H1 (cell line): ENCODE results near the gene BICD1. TPM values are rescaled to one million over a fixed set of nuclear protein-coding genes. Genes with fewer than 3 reads are reported as not detected.
"Not testable (repeated sequence)": the region's sequence is repeated elsewhere in the genome, so short reads cannot be mapped to it uniquely, and the experiment has no call there.

ENCODE experiments used
- CTCF ChIA-PET: fragments of 300-600 bp; sonication (Branson Sonifier 250); formaldehyde crosslinking; loops from one replicate; lab custom pipeline; 2021; ENCODE audit not compliant: partially characterized antibody; lab: Charles Lee
- POLR2A ChIA-PET: fragments of 300-600 bp; sonication (Branson Sonifier 250); formaldehyde crosslinking; loops from one replicate; lab custom pipeline; 2021; ENCODE audit warnings: inconsistent platforms; ENCODE audit not compliant: partially characterized antibody; lab: Charles Lee
- DNase-seq, 2 experiments: peaks; one replicate each; pipeline versions ENCODE4 v3.0.0 to v3.0.0-alpha.2; 2010 to 2022; ENCODE audit warnings: low spot score in 2 of 2, low read depth in 1 of 2, mixed read lengths in 1 of 2
- FAIRE-seq: peaks from 2 replicates; lab custom pipeline; 2011; peaks lifted over from hg19 to GRCh38; lab: Jason Lieb, UNC
- H2AFZ ChIP-seq: 2 replicates; pipeline ENCODE4 v1.8.1; 2012; ENCODE audit warnings: low read length, inconsistent platforms
- H2AK5ac ChIP-seq: 2 replicates; pipeline ENCODE4 v1.6.1; 2013; ENCODE audit warnings: low read depth, low read length
- H2BK120ac ChIP-seq: replicated peaks from 2 replicates; pipeline ENCODE3; 2013; ENCODE audit warnings: low read depth, low read length, inconsistent platforms
- H2BK12ac ChIP-seq: 2 replicates; pipeline ENCODE4 v1.6.1; 2013; ENCODE audit warnings: low read depth, low read length
- H2BK15ac ChIP-seq: 2 replicates; pipeline ENCODE4 v1.6.1; 2013; ENCODE audit warnings: low read length
- H2BK20ac ChIP-seq: 2 replicates; pipeline ENCODE4 v1.6.1; 2013; ENCODE audit warnings: low read length
- H2BK5ac ChIP-seq: 2 replicates; pipeline ENCODE4 v1.6.1; 2013; ENCODE audit warnings: low read depth, low read length
- H3K14ac ChIP-seq: 2 replicates; pipeline ENCODE4 v1.6.1; 2013; ENCODE audit warnings: inconsistent platforms; ENCODE audit not compliant: insufficient read length
- H3K18ac ChIP-seq: 2 replicates; pipeline ENCODE4 v1.6.1; 2013; ENCODE audit warnings: low read length; ENCODE audit errors: extremely low read depth
- H3K23ac ChIP-seq: 2 replicates; pipeline ENCODE4 v1.6.1; 2013; ENCODE audit warnings: inconsistent platforms; ENCODE audit not compliant: insufficient read length
- H3K23me2 ChIP-seq: 2 replicates; pipeline ENCODE4 v1.6.1; 2013; ENCODE audit warnings: low read depth, low read length
- H3K27ac ChIP-seq: 2 replicates; pipeline ENCODE4 v1.6.1; 2011; ENCODE audit warnings: low read depth, low read length, inconsistent platforms
- H3K27me3 ChIP-seq, 4 experiments: replicated peaks in 1 of 4; 1 replicate in 1 of 4; 2 replicates in 3 of 4; pipeline versions ENCODE4 v1.6.1 to v1.8.1; 2011 to 2013; ENCODE audit warnings: low read length in 3 of 4, mild to moderate bottlenecking in 3 of 4, inconsistent platforms in 2 of 4, mixed read lengths in 2 of 4, moderate library complexity in 1 of 4; ENCODE audit not compliant: control insufficient read depth in 3 of 4, insufficient read depth in 3 of 4; ENCODE audit errors: extremely low read depth in 1 of 4
- H3K36me3 ChIP-seq, 4 experiments: 2 replicates each; pipeline versions ENCODE4 v1.6.1 to v1.8.1; 2011 to 2013; ENCODE audit warnings: mild to moderate bottlenecking in 4 of 4, low read length in 3 of 4, moderate library complexity in 2 of 4, control low read depth in 1 of 4, inconsistent platforms in 1 of 4; ENCODE audit not compliant: insufficient read depth in 4 of 4, control insufficient read depth in 2 of 4
- H3K4ac ChIP-seq: replicated peaks from 2 replicates; pipeline ENCODE3; 2013; ENCODE audit warnings: low read length, low read depth, mixed read lengths, inconsistent platforms; ENCODE audit not compliant: insufficient read length
- H3K4me1 ChIP-seq, 4 experiments: replicated peaks in 1 of 4; 1 replicate in 1 of 4; 2 replicates in 3 of 4; pipeline versions ENCODE4 v1.6.1 to v1.8.1; 2011 to 2013; ENCODE audit warnings: low read length in 3 of 4, inconsistent platforms in 2 of 4, mixed read lengths in 1 of 4; ENCODE audit not compliant: insufficient read depth in 4 of 4, control insufficient read depth in 3 of 4
- H3K4me2 ChIP-seq, 2 experiments: 2 replicates each; pipeline versions ENCODE4 v1.6.1 to v1.8.1; 2011 to 2013; ENCODE audit warnings: low read depth in 2 of 2, low read length in 2 of 2, control low read depth in 1 of 2, inconsistent platforms in 1 of 2, mild to moderate bottlenecking in 1 of 2; ENCODE audit not compliant: insufficient read depth in 1 of 2
- H3K4me3 ChIP-seq, 4 experiments: fragments of 200-600, 300-600 bp in 1 of 4; sonication (generic), shearing (Covaris generic), sonication (Bioruptor Twin) in 1 of 4; 2 replicates each; pipeline versions ENCODE4 v1.5.1 to v1.8.1; 2011 to 2016; ENCODE audit warnings: low read length in 4 of 4, low read depth in 3 of 4, control low read depth in 2 of 4, inconsistent platforms in 2 of 4, mild to moderate bottlenecking in 2 of 4, mixed read lengths in 1 of 4, moderate library complexity in 1 of 4; ENCODE audit not compliant: insufficient read depth in 2 of 4; ENCODE audit errors: extremely low read depth in 1 of 4
- H3K56ac ChIP-seq: replicated peaks from 2 replicates; pipeline ENCODE3; 2013; ENCODE audit warnings: low read depth, mild to moderate bottlenecking, mixed read lengths, low read length, inconsistent platforms; ENCODE audit not compliant: insufficient read length
- H3K79me1 ChIP-seq: 2 replicates; pipeline ENCODE4 v1.6.1; 2013; ENCODE audit warnings: low read depth, low read length, control low read depth
- H3K79me2 ChIP-seq, 2 experiments: 2 replicates each; pipeline versions ENCODE4 v1.6.1 to v1.8.1; 2012 to 2013; ENCODE audit warnings: low read length in 2 of 2, mild to moderate bottlenecking in 2 of 2, inconsistent platforms in 1 of 2; ENCODE audit not compliant: insufficient read depth in 2 of 2, control insufficient read depth in 1 of 2
- H3K9ac ChIP-seq, 4 experiments: replicated peaks in 1 of 4; 1 replicate in 1 of 4; 2 replicates in 3 of 4; pipeline versions ENCODE4 v1.6.1 to v1.8.1; 2011 to 2013; ENCODE audit warnings: low read depth in 3 of 4, low read length in 3 of 4, control low read depth in 2 of 4, mild to moderate bottlenecking in 2 of 4, moderate library complexity in 2 of 4, inconsistent platforms in 1 of 4; ENCODE audit errors: extremely low read depth in 1 of 4
- H3K9me3 ChIP-seq, 2 experiments: 2 replicates each; pipeline versions ENCODE4 v1.6.1 to v1.8.1; 2012 to 2013; ENCODE audit warnings: mild to moderate bottlenecking in 2 of 2, moderate library complexity in 2 of 2, control low read depth in 1 of 2, inconsistent platforms in 1 of 2, low read depth in 1 of 2, low read length in 1 of 2, mixed read lengths in 1 of 2; ENCODE audit not compliant: insufficient read depth in 2 of 2
- H4K20me1 ChIP-seq, 2 experiments: replicated peaks in 1 of 2; 2 replicates each; pipeline versions ENCODE3 to v1.8.1; 2011 to 2013; ENCODE audit warnings: inconsistent platforms in 2 of 2, low read length in 2 of 2, mild to moderate bottlenecking in 1 of 2; ENCODE audit not compliant: insufficient read depth in 2 of 2, control insufficient read depth in 1 of 2
- H4K5ac ChIP-seq: 2 replicates; pipeline ENCODE4 v1.6.1; 2013; ENCODE audit warnings: low read length, low read depth, mixed read lengths, inconsistent platforms; ENCODE audit not compliant: insufficient read length
- H4K8ac ChIP-seq: 2 replicates; pipeline ENCODE4 v1.8.0; 2013; ENCODE audit warnings: mild to moderate bottlenecking, moderate library complexity, low read length, inconsistent platforms; ENCODE audit not compliant: insufficient read depth; ENCODE audit errors: extremely low read depth
- H4K91ac ChIP-seq: replicated peaks from 2 replicates; pipeline ENCODE3; 2013; ENCODE audit warnings: low read length, mixed read lengths, inconsistent platforms; ENCODE audit not compliant: insufficient read length
- WGBS, 2 experiments: shearing (Covaris generic) in 1 of 2; methylation state at CpG; one replicate each; pipeline versions ENCODE4 v1.1.6 to v1.1.7; 2013 to 2015; ENCODE audit warnings: low lambda C conversion rate in 2 of 2, mixed read lengths in 2 of 2, inconsistent platforms in 1 of 2, low coverage in 1 of 2, missing lambda C conversion rate in 1 of 2; ENCODE audit not compliant: insufficient replicate concordance in 2 of 2, insufficient coverage in 1 of 2, insufficient read length in 1 of 2; ENCODE audit errors: extremely low coverage in 1 of 2, missing lambda C conversion rate in 1 of 2; 5-methylcytosine and 5-hydroxymethylcytosine counted together
- polyA plus RNA-seq, 7 experiments: library from polyadenylated mRNA; depleted of rRNA in 3 of 7; stranded (reverse) in 5 of 7; unstranded in 2 of 7; fragments of >200 nt in 5 of 7; fragments of 200-250 nt in 2 of 7; gene quantifications; 1 replicate in 5 of 7; 2 replicates in 1 of 7; 4 replicates in 1 of 7; pipeline versions ENCODE4 v1.2.1 to v1.2.3, GENCODE V29; 2011 to 2013; ENCODE audit warnings: missing spikeins in 2 of 7, mixed read lengths in 2 of 7
- total RNA-seq: library from RNA; stranded (reverse); fragmentation: NEBNext Ultra II Directional; extraction: Animal tissue kit (Norgen Biotek cat#: 25700); gene quantifications from 2 replicates; pipeline ENCODE4 v1.2.1, GENCODE V29; 2021

BICD1 gene
- total and polyA plus RNA-seq, 2 of the 8 experiments (the other 6 are each of a cell fraction or from before 2014, with no cell fraction given), result 34.1 to 58.4 TPM

GRCh38 chr12:32231361-32231760 lies 124.7 kb downstream of the BICD1 start:
- H3K4me3 ChIP-seq, H4K5ac ChIP-seq, H3K79me1 ChIP-seq, H2AFZ ChIP-seq, H2AK5ac ChIP-seq, H3K14ac ChIP-seq, H4K91ac ChIP-seq, H3K56ac ChIP-seq, H2BK15ac ChIP-seq, H3K4me2 ChIP-seq, H3K9me3 ChIP-seq, H3K27me3 ChIP-seq, H3K23me2 ChIP-seq, H2BK12ac ChIP-seq, H4K8ac ChIP-seq, CTCF ChIA-PET, H3K36me3 ChIP-seq, H2BK5ac ChIP-seq, DNase-seq, FAIRE-seq, H3K23ac ChIP-seq, H2BK20ac ChIP-seq, H3K4me1 ChIP-seq, H4K20me1 ChIP-seq, H3K4ac ChIP-seq, H2BK120ac ChIP-seq, H3K9ac ChIP-seq, H3K27ac ChIP-seq, H3K18ac ChIP-seq: not testable (repeated sequence)
- WGBS, 2 experiments, result 89% methylated on average over 1 of the region's 2 CpGs; no CpG with 5 or more reads in 1 of the 2 experiments
- POLR2A ChIA-PET, result interaction anchor here (1.5 kb wide), 1 partner anchor 14 kb away, joined by 3 read pairs; no protein-coding TSS in a partner anchor
- peaks cover 0 to 17% of the 10 kb centered on the region in 2 experiments; a peak in 2 of 4 replicates for H3K79me2 ChIP-seq
